NCI-H2227 (cell line): ENCODE measurements around the gene DIPK1C.
"Not testable (repeated sequence)": the region's sequence is repeated elsewhere in the genome, so short reads cannot be mapped to it uniquely, and the experiment has no call there.

ENCODE experiments used
- DNase-seq: peaks from one replicate; lab custom pipeline; 2025; ENCODE audit not compliant: unreplicated experiment; lab: John Stamatoyannopoulos, UW

The DIPK1C gene

GRCh38 chr18:74457043-74457724 is at the start of gene DIPK1C:
TSS of gene DIPK1C (minus strand) at chr18:74457308. CDS start at chr18:74457259, 49 bp downstream.
- DNase-seq: no peak

- no peak for DNase-seq
Observed at GRCh38 chr18:74506448-74507084, 49.5 kb upstream of the DIPK1C start.

- no peak for DNase-seq
Observed at GRCh38 chr18:74505776-74506175, 48.7 kb upstream of the DIPK1C start.

- no peak for DNase-seq
Observed at GRCh38 chr18:74503137-74503536, 46.0 kb upstream of the DIPK1C start.

GRCh38 chr18:74501386-74501785 is 44.3 kb upstream of the DIPK1C start:
- no peak for DNase-seq

GRCh38 chr18:74500774-74501173 is 43.7 kb upstream of the DIPK1C start:
- not testable (repeated sequence) for DNase-seq

- DNase-seq: no peak
Observed at GRCh38 chr18:74500372-74500771, 43.3 kb upstream of the DIPK1C start.

- no peak for DNase-seq
Observed at GRCh38 chr18:74499633-74500032, 42.5 kb upstream of the DIPK1C start.

- DNase-seq: no peak
Observed at GRCh38 chr18:74498712-74499627, 41.9 kb upstream of the DIPK1C start.

- no peak for DNase-seq
Observed at GRCh38 chr18:74497778-74498177, 40.7 kb upstream of the DIPK1C start.

- peak; percentile 33 for DNase-seq
Observed at GRCh38 chr18:74497324-74497676, 40.2 kb upstream of the DIPK1C start.

GRCh38 chr18:74496508-74497323 is 39.6 kb upstream of the DIPK1C start:
- peak; percentile 61 for DNase-seq

- DNase-seq: peak; percentile 99
Observed at GRCh38 chr18:74495581-74496507, 38.7 kb upstream of the DIPK1C start, which contains the start of gene CNDP2. TSS of gene CNDP2 (plus strand) at chr18:74496363. CDS start at chr18:74499974, 3,611 bp downstream.

- DNase-seq: no peak
Observed at GRCh38 chr18:74494514-74494913, 37.4 kb upstream of the DIPK1C start.

- peak; percentile 14 for DNase-seq
Observed at GRCh38 chr18:74493689-74494088, 36.6 kb upstream of the DIPK1C start.

- no peak for DNase-seq
Observed at GRCh38 chr18:74492259-74492658, 35.2 kb upstream of the DIPK1C start.

- DNase-seq: no peak
Observed at GRCh38 chr18:74489676-74490075, 32.6 kb upstream of the DIPK1C start.

GRCh38 chr18:74488864-74489263 is 31.8 kb upstream of the DIPK1C start:
- DNase-seq: no peak

- DNase-seq: no peak
Observed at GRCh38 chr18:74488354-74488753, 31.2 kb upstream of the DIPK1C start.
